AG04449 (cell line): ENCODE data around the gene CPLANE2.

Experiments used
- CTCF ChIA-PET: fragments of 350-600 bp; formaldehyde crosslinking; extraction: SDS; loops from one replicate; lab custom pipeline; 2021; ENCODE audit warnings: antibody characterized with exemption; lab: Yijun Ruan, JAX
- POLR2A ChIA-PET: fragments of 400-600, 350-600 bp; formaldehyde crosslinking; extraction: SDS; loops from one replicate; lab custom pipeline; 2020; ENCODE audit warnings: antibody characterized with exemption, inconsistent platforms; lab: Yijun Ruan, JAX
- DNase-seq: peaks from one replicate; pipeline ENCODE4 v3.0.0-alpha.2; 2010; ENCODE audit warnings: low read depth, low spot score
- H3K4me3 ChIP-seq: 2 replicates; pipeline ENCODE4 v1.5.1; 2011; ENCODE audit warnings: low read depth, mild to moderate bottlenecking, control low read depth, low read length
- CTCF ChIP-seq: IDR thresholded peaks from one replicate; pipeline ENCODE4 v1.5.1; 2011; ENCODE audit warnings: mild to moderate bottlenecking, moderate library complexity, low read length, control low read depth, inconsistent platforms; ENCODE audit not compliant: insufficient read depth; ENCODE audit errors: missing control alignments

Gene CPLANE2

GRCh38 chr1:16250524-16251251, 13.7 kb upstream of the CPLANE2 start:
- CTCF ChIA-PET: interaction anchor here (1.2 kb wide), 1 partner anchor 46 kb away, joined by 3 read pairs; no protein-coding TSS in a partner anchor
- no peak overlapping the region for H3K4me3 ChIP-seq
- TF ChIP-seq CTCF: no peak
- peak; percentile 36 for DNase-seq
- POLR2A ChIA-PET: no interaction called here

GRCh38 chr1:16249596-16250241, 12.7 kb upstream of the CPLANE2 start:
- CTCF ChIA-PET: interaction anchor here (1.2 to 17.7 kb wide), 5 partner anchors 9 to 171 kb away, joined by 3 to 319 read pairs (median 15); partner anchors contain the start of genes CPLANE2 and FAM131C
- POLR2A ChIA-PET: interaction anchor here (1.4 kb wide), 1 partner anchor 11 kb away, joined by 4 read pairs; no protein-coding TSS in a partner anchor

GRCh38 chr1:16248603-16249516, 11.9 kb upstream of the CPLANE2 start:
- peak; percentile 57 for DNase-seq
- no peak overlapping the region for H3K4me3 ChIP-seq
- ChIA-PET POLR2A (interaction anchor here (1.0 to 1.4 kb wide), 2 partner anchors 12 to 42 kb away, joined by 3 to 4 read pairs; no protein-coding TSS in a partner anchor), CTCF (interaction anchor here (0.6 to 17.7 kb wide), 15 partner anchors 10 to 239 kb away, joined by 3 to 319 read pairs (median 3); partner anchors contain the start of genes CPLANE2, FAM131C and FBXO42)
- TF ChIP-seq CTCF: no peak

More at GRCh38 chr1:16249596-16250241, 12.7 kb upstream of the CPLANE2 start:
- no peak for TF ChIP-seq CTCF
- H3K4me3 ChIP-seq: no peak overlapping the region
- peak; percentile 7 for DNase-seq

DNA sequence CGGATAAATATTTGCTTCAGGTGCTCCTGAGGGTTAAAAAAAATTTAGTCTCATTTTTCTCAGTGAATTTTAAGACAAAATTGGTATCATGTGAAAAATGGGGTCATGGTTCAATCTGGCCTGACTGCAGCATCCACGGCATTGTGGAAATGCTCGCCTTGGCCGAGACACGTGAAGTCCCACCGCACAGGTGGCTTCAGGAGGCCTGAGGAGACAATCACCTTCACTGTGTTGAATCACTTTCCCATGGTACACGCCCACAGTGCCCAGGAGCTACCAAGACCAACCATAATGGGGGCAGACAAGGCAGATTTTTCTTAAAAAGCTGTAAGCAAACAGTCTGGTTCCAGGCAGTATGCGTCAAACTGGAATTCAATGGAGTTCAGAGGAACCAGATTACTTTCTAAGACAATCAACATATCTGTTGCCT, 11.0 kb upstream of the CPLANE2 start:
- no peak overlapping the region for H3K4me3 ChIP-seq
- no peak for DNase-seq
- TF ChIP-seq CTCF: no peak
- CTCF ChIA-PET: interaction anchor here (0.9 to 17.7 kb wide), 12 partner anchors 10 to 192 kb away, joined by 3 to 319 read pairs (median 6); partner anchors contain the start of genes CPLANE2, FAM131C and FBXO42
- POLR2A ChIA-PET: interaction anchor here (1.0 to 1.4 kb wide), 2 partner anchors 13 to 41 kb away, joined by 3 to 4 read pairs; no protein-coding TSS in a partner anchor

DNA sequence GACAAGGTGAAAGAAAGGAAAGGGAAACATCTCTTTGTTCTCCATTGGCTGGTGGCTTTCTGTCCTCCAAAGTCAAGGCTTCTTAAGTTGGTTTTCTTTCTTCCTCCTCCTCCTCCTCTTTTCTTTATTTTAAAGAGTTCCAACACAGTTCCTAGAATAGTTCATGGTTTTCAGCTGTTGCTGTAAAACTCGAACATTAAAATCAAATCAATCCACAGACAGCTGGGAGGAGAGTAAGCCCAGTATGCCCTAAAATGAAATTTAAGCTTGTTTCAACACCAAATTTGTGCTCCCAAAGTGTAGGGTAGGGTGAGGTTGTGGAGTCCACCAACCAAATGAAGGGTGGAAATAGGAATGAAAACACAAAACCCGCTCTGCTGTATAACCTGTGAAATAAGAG, 10.5 kb upstream of the CPLANE2 start:
- no peak for TF ChIP-seq CTCF
- POLR2A ChIA-PET: no interaction called here
- CTCF ChIA-PET: interaction anchor here (1.0 to 17.7 kb wide), 10 partner anchors 10 to 169 kb away, joined by 3 to 319 read pairs (median 8); partner anchors contain the start of genes CPLANE2, FAM131C and FBXO42
- no peak for DNase-seq
- no peak overlapping the region for H3K4me3 ChIP-seq
